H9 (cell line): ENCODE results near the gene GPS1. TPM values are rescaled to one million over a fixed set of nuclear protein-coding genes. Genes with fewer than 3 reads are reported as not detected.
A peak's percentile ranks its signal among the peaks of the same experiment; 100 is the strongest.

Experiments used
- DNase-seq: peaks from one replicate; pipeline ENCODE4 v3.0.0-alpha.2; 2017
- H2AFZ ChIP-seq: one replicate; pipeline ENCODE4 v1.6.1; 2013; ENCODE audit warnings: mild to moderate bottlenecking, low read length, control low read depth, moderate library complexity
- H2AK5ac ChIP-seq: 2 replicates; pipeline ENCODE4 v1.6.1; 2013; ENCODE audit warnings: low read length, control low read depth, mixed read lengths; ENCODE audit not compliant: insufficient read length
- H2BK120ac ChIP-seq: one replicate; pipeline ENCODE4 v1.6.1; 2013; ENCODE audit warnings: low read depth, mild to moderate bottlenecking, low read length, control low read depth, inconsistent platforms; ENCODE audit not compliant: poor library complexity, severe bottlenecking
- H2BK12ac ChIP-seq: 2 replicates; pipeline ENCODE4 v1.6.1; 2013; ENCODE audit warnings: low read length, control low read depth, mixed read lengths, low read depth; ENCODE audit not compliant: insufficient read length
- H2BK15ac ChIP-seq: 2 replicates; pipeline ENCODE4 v1.6.1; 2013; ENCODE audit warnings: low read depth, low read length, control low read depth
- H2BK20ac ChIP-seq: one replicate; pipeline ENCODE4 v1.6.1; 2013; ENCODE audit warnings: low read depth, mild to moderate bottlenecking, low read length, control low read depth, inconsistent platforms; ENCODE audit not compliant: poor library complexity, severe bottlenecking
- H2BK5ac ChIP-seq: 2 replicates; pipeline ENCODE4 v1.6.1; 2013; ENCODE audit warnings: low read length, control low read depth, mixed read lengths; ENCODE audit not compliant: insufficient read length
- H3K14ac ChIP-seq: 2 replicates; pipeline ENCODE4 v1.6.1; 2013; ENCODE audit warnings: low read length, control low read depth; ENCODE audit not compliant: insufficient read depth
- H3K18ac ChIP-seq: 2 replicates; pipeline ENCODE4 v1.6.1; 2013; ENCODE audit warnings: low read depth, mild to moderate bottlenecking, mixed read lengths, low read length, control low read depth; ENCODE audit not compliant: insufficient read length
- H3K23ac ChIP-seq: 2 replicates; pipeline ENCODE4 v1.6.1; 2013; ENCODE audit warnings: low read length, control low read depth, mixed read lengths, low read depth; ENCODE audit not compliant: insufficient read length
- H3K23me2 ChIP-seq: 2 replicates; pipeline ENCODE4 v1.6.1; 2013; ENCODE audit warnings: low read depth, mild to moderate bottlenecking, mixed read lengths, low read length, control low read depth; ENCODE audit not compliant: insufficient read length, poor library complexity, severe bottlenecking
- H3K27ac ChIP-seq: 2 replicates; pipeline ENCODE4 v1.5.1; 2013; ENCODE audit warnings: low read length, control low read depth, mixed read lengths, low read depth; ENCODE audit not compliant: insufficient read length
- H3K27me3 ChIP-seq: 2 replicates; pipeline ENCODE4 v1.6.1; 2013; ENCODE audit warnings: low read length, control low read depth, inconsistent platforms; ENCODE audit not compliant: insufficient read depth
- H3K4ac ChIP-seq: 2 replicates; pipeline ENCODE4 v1.6.1; 2013; ENCODE audit warnings: low read depth, mild to moderate bottlenecking, control low read depth, inconsistent platforms, low read length, moderate library complexity
- H3K4me1 ChIP-seq: 2 replicates; pipeline ENCODE4 v1.6.1; 2013; ENCODE audit warnings: low read length, control low read depth, inconsistent platforms; ENCODE audit not compliant: insufficient read depth
- H3K4me2 ChIP-seq: 2 replicates; pipeline ENCODE4 v1.6.1; 2013; ENCODE audit warnings: low read length, control low read depth, mixed read lengths; ENCODE audit not compliant: insufficient read length, insufficient read depth
- H3K56ac ChIP-seq: 2 replicates; pipeline ENCODE4 v1.6.1; 2013; ENCODE audit warnings: low read depth, mild to moderate bottlenecking, mixed read lengths, low read length, control low read depth; ENCODE audit not compliant: insufficient read length
- H3K79me1 ChIP-seq: 2 replicates; pipeline ENCODE4 v1.6.1; 2013; ENCODE audit warnings: low read depth, mild to moderate bottlenecking, moderate library complexity, low read length, control low read depth, inconsistent platforms; ENCODE audit not compliant: insufficient read depth, poor library complexity, severe bottlenecking
- H3K79me2 ChIP-seq: 2 replicates; pipeline ENCODE4 v1.6.1; 2013; ENCODE audit warnings: low read length, control low read depth, inconsistent platforms; ENCODE audit not compliant: insufficient read depth
- H3K9ac ChIP-seq: 2 replicates; pipeline ENCODE4 v1.6.1; 2013; ENCODE audit warnings: low read length, control low read depth, mixed read lengths; ENCODE audit not compliant: insufficient read length; ENCODE audit errors: extremely low read depth
- H3K9me3 ChIP-seq: one replicate; pipeline ENCODE4 v1.6.1; 2013; ENCODE audit warnings: low read depth, low read length, inconsistent platforms; ENCODE audit not compliant: control insufficient read depth
- H3T11ph ChIP-seq: one replicate; pipeline ENCODE4 v1.6.1; 2013; ENCODE audit warnings: mild to moderate bottlenecking, low read length, control low read depth, inconsistent platforms
- H4K20me1 ChIP-seq: one replicate; pipeline ENCODE4 v1.6.1; 2013; ENCODE audit not compliant: control insufficient read depth, insufficient read length, insufficient read depth
- H4K5ac ChIP-seq: 2 replicates; pipeline ENCODE4 v1.6.1; 2013; ENCODE audit warnings: low read depth, mild to moderate bottlenecking, mixed read lengths, low read length, control low read depth; ENCODE audit not compliant: insufficient read length
- H4K8ac ChIP-seq: replicated peaks from 2 replicates; pipeline ENCODE4 v1.6.1; 2013; ENCODE audit warnings: low read length, control low read depth, mixed read lengths, low read depth; ENCODE audit not compliant: insufficient read length
- H4K91ac ChIP-seq: 2 replicates; pipeline ENCODE4 v1.6.1; 2013; ENCODE audit warnings: low read depth, mild to moderate bottlenecking, moderate library complexity, mixed read lengths, low read length, control low read depth; ENCODE audit not compliant: insufficient read length
- H3K27ac Mint-ChIP-seq, 3 experiments: 2 replicates in 2 of 3; 3 replicates in 1 of 3; pipeline ENCODE4 v1.8.0; 2020 to 2021; ENCODE audit warnings: mixed read lengths in 3 of 3, mild to moderate bottlenecking in 1 of 3, moderate library complexity in 1 of 3
- H3K27me3 Mint-ChIP-seq: 2 replicates; pipeline ENCODE4 v1.8.0; 2021; ENCODE audit warnings: low read depth, mild to moderate bottlenecking, moderate library complexity, mixed read lengths
- H3K36me3 Mint-ChIP-seq, 3 experiments: 2 replicates in 2 of 3; 3 replicates in 1 of 3; pipeline ENCODE4 v1.8.0; 2020 to 2021; ENCODE audit warnings: low read depth in 3 of 3, mixed read lengths in 3 of 3; ENCODE audit not compliant: insufficient read depth in 1 of 3
- H3K4me1 Mint-ChIP-seq, 2 experiments: 2 replicates each; pipeline ENCODE4 v1.8.0; 2020; ENCODE audit warnings: mixed read lengths in 2 of 2
- H3K4me3 Mint-ChIP-seq, 2 experiments: 2 replicates in 1 of 2; 3 replicates in 1 of 2; pipeline ENCODE4 v1.8.0; 2020 to 2021; ENCODE audit warnings: mild to moderate bottlenecking in 2 of 2, mixed read lengths in 2 of 2, moderate library complexity in 1 of 2
- H3K9me3 Mint-ChIP-seq, 2 experiments: 2 replicates in 1 of 2; 3 replicates in 1 of 2; pipeline ENCODE4 v1.8.0; 2020; ENCODE audit warnings: mild to moderate bottlenecking in 2 of 2, mixed read lengths in 2 of 2, moderate library complexity in 1 of 2
- WGBS: extraction: QIAGEN DNeasy Blood & Tissue Kit; methylation state at CpG from one replicate; pipeline ENCODE4 v1.1.7; 2013; ENCODE audit warnings: missing lambda C conversion rate, low lambda C conversion rate, mixed read lengths; ENCODE audit not compliant: insufficient read length; ENCODE audit errors: extremely low coverage; 5-methylcytosine and 5-hydroxymethylcytosine counted together
- total RNA-seq: library from RNA; stranded (reverse); gene quantifications from 2 replicates; pipeline ENCODE4 v1.2.1, GENCODE V29; 2021
- TF ChIP-seq, protein P1 (sequence below): fragments of 200-600 bp; sonication (generic); conservative IDR thresholded peaks from 3 replicates; pipeline ENCODE4 v1.8.0; 2021; ENCODE audit warnings: antibody characterized with exemption, mild to moderate bottlenecking

GPS1 gene
- total RNA-seq, 1 experiment from 2014 or later = 164 TPM

DNA sequence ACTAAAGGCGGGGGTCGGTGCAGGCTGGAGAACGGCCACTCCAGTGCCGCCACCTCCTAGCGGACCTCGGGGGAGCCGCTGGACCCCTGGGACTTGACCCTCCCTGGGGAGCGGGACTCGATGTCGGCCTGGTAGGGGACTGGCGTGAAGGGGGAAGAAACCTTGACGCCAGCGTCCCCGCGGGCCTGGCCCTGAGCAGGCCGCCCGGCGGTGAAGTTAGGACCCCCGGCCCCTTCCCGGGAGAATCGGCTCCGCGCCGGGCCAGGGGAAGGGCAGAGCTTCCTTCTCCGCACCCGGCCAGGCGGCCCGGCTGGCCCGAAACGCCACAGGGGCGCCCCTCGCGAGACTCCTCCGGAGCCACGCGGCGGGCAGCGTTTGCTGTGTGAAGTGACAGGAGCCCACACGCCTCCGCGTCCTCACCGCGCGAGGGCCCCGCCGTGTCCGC, 13.5 kb downstream of the GPS1 start:
- no peak overlapping the region for H2BK15ac ChIP-seq
- H3K4ac ChIP-seq = no peak overlapping the region
- no peak overlapping the region for H3K18ac ChIP-seq
- no peak overlapping the region for H3K27ac ChIP-seq
- no peak overlapping the region for H3K23ac ChIP-seq
- Mint-ChIP-seq H3K36me3 (peaks cover 3 to 15% (median 11%) of the 10 kb centered on the region in 3 experiments), H3K4me1 (peaks cover 4 to 5% of the 10 kb centered on the region in 2 experiments), H3K4me3 (peak overlapping the region; percentile 70 to 73), H3K27ac (no peak overlapping the region), H3K27me3 (peaks cover 10% of the 10 kb centered on the region), H3K9me3 (no peaks in the 10 kb centered on the region; a peak in 1 of 5 replicates)
- peak overlapping the region; percentile 75 for H3K4me2 ChIP-seq
- H3K9ac ChIP-seq = peak overlapping the region; percentile 47
- no peak overlapping the region for H3T11ph ChIP-seq
- H3K23me2 ChIP-seq = peaks cover 15% of the 10 kb centered on the region
- no peaks in the 10 kb centered on the region for H4K20me1 ChIP-seq
- H4K91ac ChIP-seq = no peak overlapping the region
- H2AK5ac ChIP-seq = no peak overlapping the region
- H2AFZ ChIP-seq = no peak overlapping the region
- H2BK20ac ChIP-seq = no peak overlapping the region
- H3K27me3 ChIP-seq = no peaks in the 10 kb centered on the region
- H3K4me1 ChIP-seq = no peaks in the 10 kb centered on the region
- no peaks in the 10 kb centered on the region for H3K79me2 ChIP-seq
- no peak overlapping the region for H4K8ac ChIP-seq
- TF ChIP-seq, protein P1, sequence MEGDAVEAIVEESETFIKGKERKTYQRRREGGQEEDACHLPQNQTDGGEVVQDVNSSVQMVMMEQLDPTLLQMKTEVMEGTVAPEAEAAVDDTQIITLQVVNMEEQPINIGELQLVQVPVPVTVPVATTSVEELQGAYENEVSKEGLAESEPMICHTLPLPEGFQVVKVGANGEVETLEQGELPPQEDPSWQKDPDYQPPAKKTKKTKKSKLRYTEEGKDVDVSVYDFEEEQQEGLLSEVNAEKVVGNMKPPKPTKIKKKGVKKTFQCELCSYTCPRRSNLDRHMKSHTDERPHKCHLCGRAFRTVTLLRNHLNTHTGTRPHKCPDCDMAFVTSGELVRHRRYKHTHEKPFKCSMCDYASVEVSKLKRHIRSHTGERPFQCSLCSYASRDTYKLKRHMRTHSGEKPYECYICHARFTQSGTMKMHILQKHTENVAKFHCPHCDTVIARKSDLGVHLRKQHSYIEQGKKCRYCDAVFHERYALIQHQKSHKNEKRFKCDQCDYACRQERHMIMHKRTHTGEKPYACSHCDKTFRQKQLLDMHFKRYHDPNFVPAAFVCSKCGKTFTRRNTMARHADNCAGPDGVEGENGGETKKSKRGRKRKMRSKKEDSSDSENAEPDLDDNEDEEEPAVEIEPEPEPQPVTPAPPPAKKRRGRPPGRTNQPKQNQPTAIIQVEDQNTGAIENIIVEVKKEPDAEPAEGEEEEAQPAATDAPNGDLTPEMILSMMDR = no peak
- H3K56ac ChIP-seq = no peak overlapping the region
- peak overlapping the region; percentile 9; the same call in 1 of the 2 replicates for H3K14ac ChIP-seq
- H3K9me3 ChIP-seq = no peaks in the 10 kb centered on the region
- H2BK12ac ChIP-seq = no peak overlapping the region
- H4K5ac ChIP-seq = no peak overlapping the region
- no peak overlapping the region for H2BK5ac ChIP-seq
- no peak overlapping the region for H2BK120ac ChIP-seq
- no CpG with 5 or more reads among the region's 47 CpGs for WGBS
- DNase-seq = no peak
- no peaks in the 10 kb centered on the region for H3K79me1 ChIP-seq
